GM12864 (cell line): Measurements from ENCODE around the gene THADA.

Experiments
- DNase-seq: peaks from one replicate; pipeline ENCODE4 v3.0.0-alpha.2; 2011; ENCODE audit warnings: low read depth
- H3K4me3 ChIP-seq: 2 replicates; pipeline ENCODE4 v1.5.1; 2011; ENCODE audit warnings: mild to moderate bottlenecking, low read depth, low read length, control low read depth
- CTCF ChIP-seq: IDR thresholded peaks from 2 replicates; pipeline ENCODE4 v1.5.1; 2011; ENCODE audit warnings: low read depth, mild to moderate bottlenecking, moderate library complexity, low read length, control low read depth, inconsistent platforms; ENCODE audit errors: missing control alignments

Gene THADA

GRCh38 chr2:43220760-43221123, 375.1 kb downstream of the THADA start:
- H3K4me3 ChIP-seq = peak overlapping the region; percentile 55
- no peak for TF ChIP-seq CTCF
- no peak for DNase-seq

DNA sequence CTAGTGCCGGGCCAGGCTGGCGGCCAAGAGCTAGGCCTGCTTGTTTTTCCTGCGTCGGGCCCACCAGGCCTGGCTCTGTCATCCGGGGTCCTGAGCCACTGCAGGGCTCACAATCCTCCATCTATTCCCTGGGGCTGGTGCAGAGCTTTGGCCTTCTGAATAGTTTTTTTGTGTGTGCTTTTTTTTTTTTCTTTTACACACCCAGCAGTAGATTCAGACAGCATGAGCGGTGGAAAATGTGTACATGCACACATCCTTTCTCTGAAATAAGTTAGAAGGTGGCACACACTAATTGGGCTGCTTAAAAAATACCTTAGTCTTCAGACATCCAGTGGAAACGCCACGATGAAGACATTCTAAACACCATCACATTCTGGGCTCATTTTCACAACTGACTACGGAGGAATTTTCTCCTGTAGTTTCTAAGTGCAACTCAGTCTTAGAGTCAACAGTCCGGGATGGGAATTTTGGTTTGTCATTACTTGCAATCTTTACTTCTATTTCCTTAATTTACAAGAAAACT, 375.5 kb downstream of the THADA start:
- peak overlapping the region; percentile 55 for H3K4me3 ChIP-seq
- TF ChIP-seq CTCF = no peak
- DNase-seq = no peak

DNA sequence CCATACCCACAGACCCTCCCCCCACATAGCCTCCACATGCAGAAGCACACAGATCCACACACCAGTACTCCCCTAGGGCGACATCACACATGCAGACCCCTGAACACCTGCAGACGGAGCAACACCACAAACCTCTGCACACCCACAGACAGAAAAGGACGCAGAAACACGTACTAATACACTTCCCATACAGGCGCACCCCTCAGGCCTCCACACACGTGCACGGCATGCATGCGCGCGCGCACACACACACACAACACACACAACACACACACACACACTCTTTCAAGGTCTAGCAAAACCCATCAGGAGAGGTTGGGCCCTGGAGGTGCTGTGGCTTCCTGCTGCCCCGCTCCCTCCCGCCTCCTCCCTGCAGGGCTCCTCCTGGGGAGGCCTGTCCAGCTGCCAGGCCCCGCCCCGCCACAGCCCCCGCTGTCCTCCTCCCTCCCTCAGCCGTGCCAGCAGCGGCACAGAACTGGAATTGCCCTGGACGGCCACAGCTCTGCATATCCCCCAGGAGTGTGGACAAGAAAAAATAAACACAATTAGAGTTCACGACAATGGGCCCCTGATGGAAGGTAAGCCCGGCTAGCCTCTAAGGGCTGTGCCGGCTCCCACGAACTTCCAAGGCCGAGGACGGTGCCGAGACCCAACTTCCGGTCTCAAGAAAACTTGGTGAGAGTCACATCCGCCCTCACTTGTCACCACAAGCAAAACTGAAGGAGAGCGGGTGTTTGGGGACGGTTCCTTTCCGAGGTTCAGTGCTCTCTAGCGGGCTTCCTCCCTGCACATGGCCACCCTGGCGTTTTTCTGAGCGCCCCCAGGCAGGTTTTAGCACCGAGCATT, 376.2 kb downstream of the THADA start:
- no peak for TF ChIP-seq CTCF
- H3K4me3 ChIP-seq = peak overlapping the region; percentile 55
- DNase-seq = peak; percentile 94

- H3K4me3 ChIP-seq = peak overlapping the region; percentile 55
- DNase-seq = peak; percentile 83
- TF ChIP-seq CTCF = no peak
Measured at GRCh38 chr2:43218702-43219382, 377.0 kb downstream of the THADA start.

DNA sequence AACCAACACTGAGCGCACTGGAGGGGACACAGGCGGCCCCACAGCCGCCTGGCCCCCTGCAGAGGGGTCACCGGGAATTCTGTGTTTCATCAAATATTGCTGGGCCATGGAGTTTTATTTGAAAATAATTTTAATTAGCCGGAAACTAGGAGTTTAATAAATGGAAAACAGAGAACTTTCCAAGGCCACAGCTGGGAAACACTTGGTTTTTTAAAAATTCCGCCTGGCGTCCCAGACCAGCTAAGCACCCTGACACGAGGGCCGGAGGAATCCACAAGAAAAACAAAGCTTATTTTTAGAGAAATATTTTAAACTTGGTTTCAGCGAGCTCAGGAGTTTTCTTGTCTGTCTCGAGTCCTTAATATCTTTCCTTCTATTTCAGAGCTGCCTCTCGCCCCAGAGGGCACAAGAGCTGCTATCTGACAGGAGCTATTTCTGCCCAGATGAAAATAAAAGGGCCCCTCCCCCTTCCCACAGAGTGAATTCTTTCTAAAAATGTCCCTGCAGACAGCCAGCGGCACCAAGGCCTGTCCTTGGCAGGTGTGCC, 377.6 kb downstream of the THADA start:
- DNase-seq = no peak
- peak overlapping the region; percentile 12; the same call in 1 of the 2 replicates for H3K4me3 ChIP-seq
- TF ChIP-seq CTCF = no peak

GRCh38 chr2:43217228-43218154, 378.3 kb downstream of the THADA start:
- H3K4me3 ChIP-seq = no peak overlapping the region
- no peak for DNase-seq

More at GRCh38 chr2:43217228-43218154, 378.3 kb downstream of the THADA start:
- no peak for TF ChIP-seq CTCF
